ENCODE results near the gene ARMC9.

ARMC9 gene

GRCh38 chr2:231321556-231322334 is 123.3 kb downstream of the ARMC9 start:
- DNase-seq = no peak

- DNase-seq = no peak
Observed at GRCh38 chr2:231323316-231323715, 124.9 kb downstream of the ARMC9 start.

DNA sequence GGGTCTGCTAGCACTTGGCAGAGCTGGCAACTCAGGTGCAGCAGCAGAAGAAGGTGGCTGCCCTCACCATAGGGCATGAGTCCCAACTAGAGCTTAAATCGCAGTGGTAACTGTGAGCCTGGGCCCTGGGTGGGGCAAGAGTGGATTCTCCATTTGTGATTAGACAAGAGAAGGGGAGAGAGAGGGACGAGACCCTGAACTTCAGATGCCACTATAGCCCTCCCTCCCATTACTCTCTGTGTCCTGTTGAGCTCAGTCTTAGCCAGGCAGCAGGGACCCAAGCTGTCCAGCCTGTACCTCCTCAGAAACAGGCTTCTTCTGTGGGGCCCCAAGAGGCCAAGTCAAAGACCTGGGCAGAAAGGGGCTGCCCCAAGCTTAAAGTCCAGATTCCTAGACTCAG is 127.4 kb downstream of the ARMC9 start:
- DNase-seq = no peak

DNA sequence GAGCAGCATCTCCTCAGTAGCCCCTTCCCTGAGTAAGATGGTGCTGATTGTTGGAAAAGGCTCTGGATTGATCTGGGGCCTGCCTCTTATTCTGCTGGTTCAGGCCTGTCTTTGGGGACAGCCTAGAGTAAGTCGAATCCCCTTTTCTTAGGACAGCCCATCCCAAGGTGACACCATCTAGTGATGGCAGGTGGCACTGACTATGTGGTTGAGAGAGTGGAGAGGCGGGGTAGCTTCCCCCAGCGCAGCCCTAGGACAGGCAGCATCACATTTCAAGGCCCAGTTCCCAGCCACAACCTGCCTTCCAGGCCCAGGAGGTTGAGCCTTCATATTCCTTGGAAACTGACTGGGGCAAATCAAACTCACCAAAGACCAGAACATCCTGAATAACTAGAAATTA is 128.0 kb downstream of the ARMC9 start:
- DNase-seq = no peak

DNA sequence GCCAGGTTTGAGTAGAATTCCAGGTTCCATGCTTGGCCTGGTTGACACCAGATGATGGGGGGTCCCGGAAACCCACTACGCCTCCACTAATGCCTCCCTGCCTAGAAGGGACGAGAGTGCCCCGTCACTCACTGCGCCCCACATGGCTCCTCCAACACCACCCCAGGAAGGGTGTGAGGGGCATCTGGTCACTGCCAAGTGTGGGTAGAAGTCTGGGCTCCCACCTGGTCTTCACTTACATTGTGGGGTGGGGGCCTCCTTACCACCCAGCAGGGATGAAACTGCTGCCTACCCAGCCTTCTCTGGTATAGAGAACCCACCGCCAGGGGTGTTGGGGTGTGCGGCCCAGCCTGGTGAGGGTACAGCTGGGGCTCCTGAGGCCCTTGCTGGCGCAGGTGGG is 131.9 kb downstream of the ARMC9 start:
- no peak for DNase-seq

- DNase-seq = no peak
Observed at GRCh38 chr2:231331533-231331932, 133.1 kb downstream of the ARMC9 start.

DNA sequence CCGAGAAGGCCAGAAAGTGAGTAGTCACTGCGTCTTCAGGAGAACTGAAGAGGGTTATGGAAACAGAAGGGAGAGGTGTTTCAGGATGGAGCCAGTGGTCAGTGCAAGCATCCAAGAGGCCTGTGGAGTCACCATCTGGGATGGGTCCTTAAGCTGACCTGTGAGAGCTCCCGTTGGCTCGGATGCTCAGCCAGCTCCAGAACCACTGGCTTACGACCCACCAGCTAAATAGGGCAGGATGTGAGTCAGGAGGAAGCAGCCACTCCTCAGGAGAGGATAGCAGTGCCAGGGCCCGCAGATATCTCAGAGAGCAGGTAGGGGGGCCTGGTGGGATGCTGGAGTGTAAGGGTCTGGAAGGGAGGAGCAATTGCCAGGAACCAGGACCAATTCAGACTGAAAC is 134.0 kb downstream of the ARMC9 start:
- no peak for DNase-seq

DNA sequence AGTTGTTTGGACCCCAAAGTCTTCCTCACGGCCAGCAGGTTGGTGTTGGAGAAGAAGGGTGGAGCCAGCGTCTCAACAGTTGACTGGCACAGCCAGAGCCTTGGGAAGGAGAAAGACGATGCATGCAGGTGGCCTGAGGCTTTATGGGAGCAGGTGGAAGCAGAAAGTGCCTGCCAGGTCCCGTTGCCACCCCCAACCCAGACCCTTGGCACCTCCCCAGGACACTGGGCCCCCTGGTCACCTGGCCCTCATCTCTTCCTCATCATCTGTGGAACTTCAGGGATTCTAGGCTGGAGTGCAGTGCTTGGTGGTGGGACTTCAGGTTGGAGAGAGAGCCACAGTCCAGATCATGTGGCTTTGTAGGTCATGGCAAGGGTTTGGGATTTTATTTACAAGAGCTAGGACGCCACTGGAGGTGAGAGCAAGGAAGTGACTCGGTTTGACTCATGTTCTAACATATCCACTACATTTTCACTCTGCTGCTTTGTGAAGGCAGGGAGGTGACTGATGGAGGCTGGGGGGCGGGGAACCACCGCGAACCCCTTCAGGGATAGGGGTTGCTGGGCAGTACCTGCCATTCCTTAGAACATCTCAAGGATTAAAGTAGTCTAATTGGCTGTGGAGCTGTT is 134.6 kb downstream of the ARMC9 start:
- no peak for DNase-seq

GRCh38 chr2:231334179-231334930 is 135.9 kb downstream of the ARMC9 start:
- no peak for DNase-seq

- DNase-seq = no peak
Observed at GRCh38 chr2:231334981-231335380, 136.6 kb downstream of the ARMC9 start.

- no peak for DNase-seq
Observed at GRCh38 chr2:231335591-231335990, 137.2 kb downstream of the ARMC9 start.

GRCh38 chr2:231336236-231336635 is 137.8 kb downstream of the ARMC9 start:
- no peak for DNase-seq

- DNase-seq = no peak
Observed at GRCh38 chr2:231336700-231337099, 138.3 kb downstream of the ARMC9 start.

DNA sequence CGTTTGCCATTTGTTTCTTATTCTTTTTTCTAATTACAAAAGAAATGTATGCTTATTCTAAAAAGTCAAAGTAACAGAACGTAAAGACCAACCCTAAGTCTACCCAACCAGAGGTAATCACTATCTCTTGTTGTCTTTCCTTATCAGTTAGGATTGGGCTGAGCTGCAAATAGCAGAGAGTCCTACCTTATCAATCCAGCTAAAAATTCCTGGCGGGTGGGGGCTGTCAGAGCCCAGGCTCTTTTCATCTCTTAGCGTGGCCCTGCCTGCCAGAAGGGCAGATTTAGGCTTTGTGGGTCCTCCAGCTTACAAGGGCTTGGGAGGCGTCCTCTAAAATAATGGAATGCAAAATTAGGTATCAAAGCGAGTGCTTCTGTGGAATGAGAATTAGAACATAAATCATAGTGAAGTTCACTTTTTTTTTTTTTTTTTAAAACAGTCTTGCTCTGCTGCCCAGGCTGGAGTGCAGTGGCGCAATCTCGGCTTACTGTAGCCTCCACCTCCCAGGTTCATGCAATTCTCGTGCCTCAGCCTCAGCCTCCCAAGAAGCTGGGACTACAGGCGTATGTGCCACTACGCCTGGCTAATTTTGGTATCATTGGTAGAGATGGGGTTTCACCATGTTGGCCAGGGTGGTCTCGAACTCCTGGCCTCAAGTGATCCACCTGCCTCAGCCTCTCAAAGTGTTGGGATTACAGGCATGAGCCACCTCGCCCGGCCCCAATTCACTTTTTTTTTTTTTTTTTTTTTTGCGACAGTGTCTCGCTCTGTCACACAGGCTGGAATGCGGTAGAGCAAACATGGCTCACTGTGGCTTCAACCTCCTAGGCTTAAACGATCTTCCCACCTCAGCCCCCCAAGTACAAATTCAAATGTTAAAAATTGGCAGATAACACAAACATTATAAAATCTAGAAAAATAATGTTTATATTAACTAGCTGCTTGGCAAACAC is 139.7 kb downstream of the ARMC9 start:
- no peak for DNase-seq

- DNase-seq = no peak
Observed at GRCh38 chr2:231339316-231339715, 140.9 kb downstream of the ARMC9 start.

DNA sequence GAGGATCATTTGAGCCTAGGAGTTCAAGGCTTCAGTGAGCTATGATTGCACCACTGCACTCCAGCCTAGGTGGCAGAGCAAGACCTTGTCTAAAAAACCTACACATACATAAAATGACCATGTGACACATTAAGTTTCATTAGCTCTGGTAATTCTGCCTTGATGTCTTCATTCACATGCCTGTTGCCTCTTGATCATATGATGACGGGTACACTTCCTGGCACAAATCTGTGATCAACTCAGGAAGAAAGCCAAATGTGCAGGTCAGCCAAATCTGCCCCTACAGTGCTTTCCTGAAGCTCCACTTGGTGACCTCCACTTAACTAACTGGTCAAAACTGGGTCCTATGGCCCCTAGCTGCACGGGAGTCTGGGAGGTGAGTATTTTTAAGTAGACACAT is 142.7 kb downstream of the ARMC9 start:
- no peak for DNase-seq

- DNase-seq = no peak
Observed at GRCh38 chr2:231342061-231342711, 143.8 kb downstream of the ARMC9 start.

DNA sequence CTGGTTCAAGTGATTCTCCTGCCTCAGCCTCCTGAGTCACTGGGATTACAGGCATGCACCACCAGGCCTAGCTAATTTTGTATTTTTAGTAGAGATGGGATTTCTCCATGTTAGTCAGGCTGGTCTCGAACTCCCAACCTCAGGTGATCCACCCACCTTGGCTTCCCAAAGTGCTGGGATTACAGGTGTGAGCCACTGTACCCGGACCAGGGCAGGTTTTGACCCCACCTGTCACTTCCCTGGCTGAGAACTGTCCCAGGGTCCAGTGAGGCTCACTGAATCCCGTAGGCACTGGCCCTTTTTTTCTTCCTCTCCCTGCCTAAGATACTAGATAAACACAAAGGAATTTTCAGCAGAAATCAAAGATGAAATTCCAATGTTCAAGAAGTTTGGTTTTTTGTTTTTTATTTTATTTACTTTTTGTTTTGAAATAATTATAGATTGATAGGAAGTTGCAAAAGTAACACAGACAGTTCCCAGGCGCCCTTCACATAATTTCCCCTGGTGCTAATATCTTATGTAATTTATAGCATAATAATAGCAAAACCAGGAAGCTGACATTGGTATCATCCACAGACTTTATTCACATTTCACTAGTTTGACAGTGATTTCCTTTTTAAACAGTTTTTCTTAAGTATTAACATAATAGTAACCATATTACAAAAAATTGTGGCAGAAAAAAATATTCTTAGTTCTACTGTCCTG is 144.7 kb downstream of the ARMC9 start:
- no peak for DNase-seq

- DNase-seq = no peak
Observed at GRCh38 chr2:231343988-231344387, 145.6 kb downstream of the ARMC9 start.

DNA sequence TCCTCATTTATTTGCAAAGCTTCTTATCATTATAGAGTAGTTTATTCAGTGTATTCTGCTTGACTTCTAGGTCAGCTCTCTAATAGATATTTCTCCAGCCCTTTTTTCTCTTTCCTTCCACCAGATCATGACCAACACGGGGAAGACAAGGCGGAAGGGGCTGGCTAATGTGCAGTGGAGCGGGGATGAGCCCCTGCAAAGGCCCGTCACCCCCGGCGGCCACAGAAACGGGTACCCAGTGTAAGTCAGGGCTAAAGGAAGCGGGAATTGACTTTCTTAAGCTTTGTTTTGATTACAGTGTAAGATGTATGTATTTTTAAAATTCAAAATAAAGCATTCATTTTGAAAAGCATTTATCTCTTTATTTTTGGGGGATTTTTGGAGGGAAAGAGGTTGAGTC is 146.4 kb downstream of the ARMC9 start:
- DNase-seq = no peak

- no peak for DNase-seq
Observed at GRCh38 chr2:231347081-231347480, 148.7 kb downstream of the ARMC9 start.

DNA sequence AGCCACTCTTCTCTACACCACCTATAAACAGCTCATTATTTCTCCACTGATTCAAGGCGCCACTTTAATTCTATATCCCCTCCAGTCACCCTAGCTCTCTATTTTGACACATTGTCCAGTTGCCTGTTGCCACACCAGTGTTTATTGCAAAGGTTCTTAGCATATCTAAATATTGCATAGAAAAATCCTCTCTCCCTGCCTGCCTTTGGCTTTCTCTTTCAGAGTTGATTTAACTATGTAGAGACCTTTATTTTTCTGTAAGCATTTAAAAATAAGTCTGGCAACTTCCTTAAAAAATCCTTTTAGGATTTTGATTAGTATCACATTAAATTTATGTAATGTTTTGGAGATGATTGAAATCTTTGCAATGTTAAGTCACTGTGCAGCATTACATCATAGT is 149.2 kb downstream of the ARMC9 start:
- DNase-seq = no peak

All from SHP77 (cell line).